Gastrocnemius medialis (tissue), 4 donors: ENCODE results near the gene LRIG1. TPM values are rescaled to one million over a fixed set of nuclear protein-coding genes. Genes with fewer than 3 reads are reported as not detected.

ENCODE experiments used
- ATAC-seq, 2 donors: fragments of 150-250 bp; one replicate each; pipeline ENCODE4 v1.9.1; 2016
- DNase-seq, 2 donors: peaks; one replicate each; pipeline ENCODE4 v3.0.0-alpha.2; 2019
- H3K27ac ChIP-seq, 4 donors: fragments of 200-600 bp; sonication (generic); 1 replicate in 1 of 4; 2 replicates in 3 of 4; pipeline ENCODE4 v1.5.1; 2016 to 2018; ENCODE audit warnings: mild to moderate bottlenecking in 2 of 4, moderate library complexity in 1 of 4
- H3K27me3 ChIP-seq, 3 donors: fragments of 200-600 bp; sonication (generic) in 2 of 3; 1 replicate in 1 of 3; 2 replicates in 2 of 3; pipeline versions ENCODE4 v1.5.1 to v1.6.0; 2016 to 2019; ENCODE audit warnings: mild to moderate bottlenecking in 1 of 3, moderate library complexity in 1 of 3
- H3K36me3 ChIP-seq, 2 donors: fragments of 200-600 bp; sonication (generic) in 1 of 2; one replicate each; pipeline ENCODE4 v1.5.1; 2017 to 2018
- H3K4me1 ChIP-seq, 2 donors: fragments of 200-600 bp; sonication (generic) in 1 of 2; one replicate each; pipeline ENCODE4 v1.5.1; 2016 to 2017; ENCODE audit warnings: mild to moderate bottlenecking in 2 of 2
- H3K4me3 ChIP-seq, 4 donors: fragments of 200-600 bp; sonication (generic) in 3 of 4; 1 replicate in 1 of 4; 2 replicates in 3 of 4; pipeline ENCODE4 v1.5.1; 2016 to 2019; ENCODE audit warnings: mild to moderate bottlenecking in 2 of 4
- H3K9me3 ChIP-seq, 3 donors: fragments of 200-600 bp; sonication (generic) in 2 of 3; 1 replicate in 1 of 3; 2 replicates in 2 of 3; pipeline ENCODE4 v1.5.1; 2016 to 2019
- POLR2A ChIP-seq, 2 donors: fragments of 450-650 bp; IDR thresholded peaks; one replicate each; pipeline ENCODE4 v1.6.1; 2017; ENCODE audit warnings: antibody characterized with exemption in 2 of 2, mild to moderate bottlenecking in 2 of 2, moderate library complexity in 2 of 2
- in situ Hi-C, 4 donors: fragments of 200-750 bp; cut with MboI; loops; one replicate each; pipeline versions ENCODE4 v1.15.0 to v1.8.0; 2017; ENCODE audit warnings: low sequenced_read_pairs in 4 of 4
- intact Hi-C: fragments of 100-400 bp; cut with DNase I; formaldehyde crosslinking; loops from one replicate; pipeline ENCODE4 v1.15.1; 2023; ENCODE audit warnings: low total_unique reads
- total RNA-seq, 4 donors: library from RNA; depleted of rRNA; stranded (reverse); fragments of >200 nt; gene quantifications; one replicate each; pipeline versions ENCODE4 v1.1.0 to v1.2.3, GENCODE V29; 2016
- TF ChIP-seq, protein P1 (sequence below), 5 experiments: fragments of 450-650 bp in 3 of 5; fragments of 200-600 bp in 2 of 5; sonication (generic) in 2 of 5; IDR thresholded peaks in 4 of 5; conservative IDR thresholded peaks in 1 of 5; 1 replicate in 4 of 5; 2 replicates in 1 of 5; pipeline ENCODE4 v1.5.1; 2016 to 2019; ENCODE audit warnings: antibody characterized with exemption in 5 of 5, mild to moderate bottlenecking in 3 of 5, moderate library complexity in 3 of 5

The LRIG1 gene
- total RNA-seq, 4 donors from 2014 or later: 45.3 to 103 (median 58.6) TPM

DNA sequence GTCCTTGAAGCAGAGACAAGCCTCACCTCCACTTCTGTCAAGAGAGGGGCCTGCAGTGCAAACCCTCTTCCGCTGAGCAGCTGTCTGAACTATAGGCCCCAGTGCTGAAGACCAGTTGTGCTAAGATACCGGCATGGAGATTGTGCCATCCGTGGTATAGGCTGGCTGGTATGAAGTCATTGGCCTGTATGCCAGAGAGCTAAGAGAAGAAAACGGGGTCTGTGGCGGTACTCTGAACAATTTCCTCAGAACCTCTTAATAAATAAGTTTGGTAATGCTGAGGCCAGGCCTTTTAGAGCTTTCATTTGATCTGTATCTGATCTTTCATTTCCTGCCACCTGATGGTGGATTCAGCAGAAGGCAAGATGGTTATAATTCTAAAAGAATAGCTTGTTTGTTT is 123.0 kb downstream of the LRIG1 start:
- Histone ChIP-seq H3K4me3 (no peak overlapping the region), H3K4me1 (peaks cover 8 to 12% of the 10 kb centered on the region in 2 donors), H3K36me3 (peaks cover 2 to 51% of the 10 kb centered on the region in 2 donors), H3K9me3 (no peaks in the 10 kb centered on the region), H3K27me3 (no peaks in the 10 kb centered on the region), H3K27ac (no peak overlapping the region)
- no peak for ATAC-seq
- no peak for DNase-seq
- TF ChIP-seq, protein P1, sequence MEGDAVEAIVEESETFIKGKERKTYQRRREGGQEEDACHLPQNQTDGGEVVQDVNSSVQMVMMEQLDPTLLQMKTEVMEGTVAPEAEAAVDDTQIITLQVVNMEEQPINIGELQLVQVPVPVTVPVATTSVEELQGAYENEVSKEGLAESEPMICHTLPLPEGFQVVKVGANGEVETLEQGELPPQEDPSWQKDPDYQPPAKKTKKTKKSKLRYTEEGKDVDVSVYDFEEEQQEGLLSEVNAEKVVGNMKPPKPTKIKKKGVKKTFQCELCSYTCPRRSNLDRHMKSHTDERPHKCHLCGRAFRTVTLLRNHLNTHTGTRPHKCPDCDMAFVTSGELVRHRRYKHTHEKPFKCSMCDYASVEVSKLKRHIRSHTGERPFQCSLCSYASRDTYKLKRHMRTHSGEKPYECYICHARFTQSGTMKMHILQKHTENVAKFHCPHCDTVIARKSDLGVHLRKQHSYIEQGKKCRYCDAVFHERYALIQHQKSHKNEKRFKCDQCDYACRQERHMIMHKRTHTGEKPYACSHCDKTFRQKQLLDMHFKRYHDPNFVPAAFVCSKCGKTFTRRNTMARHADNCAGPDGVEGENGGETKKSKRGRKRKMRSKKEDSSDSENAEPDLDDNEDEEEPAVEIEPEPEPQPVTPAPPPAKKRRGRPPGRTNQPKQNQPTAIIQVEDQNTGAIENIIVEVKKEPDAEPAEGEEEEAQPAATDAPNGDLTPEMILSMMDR (IDR thresholded peaks at IDR 0.05 in 4 of 5, conservative IDR thresholded peaks at IDR 0.05 in 1 of 5): no peak
- in situ Hi-C loops (loop anchor here in 1 of 4 donors (10.0 kb wide), 1 partner anchor 103 kb away; no protein-coding TSS in a partner anchor), intact Hi-C loops (no loop called here)

DNA sequence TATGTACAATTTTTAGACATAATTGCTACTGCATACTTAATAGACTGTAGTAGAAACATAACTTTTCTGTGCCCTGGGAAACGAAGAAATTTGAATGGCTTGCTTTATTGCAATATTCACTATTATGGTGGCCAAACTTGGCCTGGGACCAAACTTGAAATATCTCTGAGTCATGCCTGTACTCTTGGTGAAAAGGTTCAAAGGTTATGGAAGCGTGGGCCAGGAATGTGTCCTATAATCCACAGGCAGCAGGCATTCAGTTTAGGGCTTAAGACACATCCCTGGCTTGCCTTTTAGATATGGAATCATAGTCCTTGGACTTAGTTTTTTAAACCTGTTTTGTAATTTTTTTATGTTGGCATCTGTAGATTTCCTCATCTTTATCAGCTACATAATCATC is 124.3 kb downstream of the LRIG1 start:
- DNase-seq (no peak), ATAC-seq (peak; percentile 35 to 67)
- H3K4me3 ChIP-seq: no peak overlapping the region
- no peaks in the 10 kb centered on the region for H3K9me3 ChIP-seq
- peak overlapping the region in 1 of 4 donors; percentile 38 for H3K27ac ChIP-seq
- peaks cover under 1 to 39% of the 10 kb centered on the region in 2 donors for H3K36me3 ChIP-seq
- in situ Hi-C loops (loop anchor here in 1 of 4 donors (10.0 kb wide), 1 partner anchor 102 kb away; no protein-coding TSS in a partner anchor), intact Hi-C loops (no loop called here)
- no peaks in the 10 kb centered on the region for H3K27me3 ChIP-seq
- peaks cover 8 to 10% of the 10 kb centered on the region in 2 donors for H3K4me1 ChIP-seq
- TF ChIP-seq POLR2A (IDR thresholded peaks at IDR 0.05): no peak
- TF ChIP-seq, protein P1 (IDR thresholded peaks at IDR 0.05 in 4 of 5, conservative IDR thresholded peaks at IDR 0.05 in 1 of 5): no peak

DNA sequence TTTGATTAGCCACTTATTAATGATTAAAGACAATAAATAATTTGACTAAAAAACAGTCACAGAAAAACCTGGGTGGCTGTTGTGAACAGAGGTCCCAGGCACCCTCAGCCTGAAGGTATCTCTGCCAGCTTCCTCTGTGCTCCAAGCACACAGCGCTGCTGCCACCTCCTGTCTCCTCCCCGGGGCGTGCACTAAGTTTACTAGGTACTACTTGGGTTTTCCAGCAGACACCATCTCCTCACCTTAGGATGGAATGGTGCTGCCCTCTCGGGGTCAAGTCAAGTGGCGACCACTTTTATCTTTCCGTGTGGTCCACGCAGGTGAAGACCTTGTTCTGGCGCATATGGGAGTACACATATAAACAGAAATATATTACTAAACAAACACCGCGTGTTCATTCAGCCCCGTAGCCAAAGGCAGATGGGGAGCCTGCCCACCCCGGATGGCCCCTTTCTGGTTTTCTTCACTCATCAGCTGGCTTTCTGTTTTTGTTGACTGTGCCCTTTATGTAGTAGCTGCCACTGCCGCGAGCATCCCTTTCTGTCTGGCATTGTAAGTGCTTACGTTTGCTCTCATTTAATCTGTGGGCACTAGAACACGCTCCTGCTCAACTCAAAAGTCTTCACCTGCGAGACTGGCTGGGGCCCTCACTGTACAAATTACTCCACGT is 128.0 kb downstream of the LRIG1 start:
- Histone ChIP-seq H3K4me1 (peaks cover 15 to 17% of the 10 kb centered on the region in 2 donors), H3K4me3 (no peak overlapping the region), H3K27me3 (no peaks in the 10 kb centered on the region), H3K9me3 (no peaks in the 10 kb centered on the region), H3K27ac (no peak overlapping the region), H3K36me3 (peaks cover 0 to 1% of the 10 kb centered on the region in 2 donors)
- intact Hi-C loops (loop anchor here (5.0 kb wide), 1 partner anchor 96 kb away; no protein-coding TSS in a partner anchor), in situ Hi-C loops (loop anchor here in 1 of 4 donors (10.0 kb wide), 1 partner anchor 98 kb away; no protein-coding TSS in a partner anchor)
- TF ChIP-seq, protein P1 (IDR thresholded peaks at IDR 0.05 in 4 of 5, conservative IDR thresholded peaks at IDR 0.05 in 1 of 5): no peak
- no peak for TF ChIP-seq POLR2A (IDR thresholded peaks at IDR 0.05)
- ATAC-seq (no peak), DNase-seq (no peak)

DNA sequence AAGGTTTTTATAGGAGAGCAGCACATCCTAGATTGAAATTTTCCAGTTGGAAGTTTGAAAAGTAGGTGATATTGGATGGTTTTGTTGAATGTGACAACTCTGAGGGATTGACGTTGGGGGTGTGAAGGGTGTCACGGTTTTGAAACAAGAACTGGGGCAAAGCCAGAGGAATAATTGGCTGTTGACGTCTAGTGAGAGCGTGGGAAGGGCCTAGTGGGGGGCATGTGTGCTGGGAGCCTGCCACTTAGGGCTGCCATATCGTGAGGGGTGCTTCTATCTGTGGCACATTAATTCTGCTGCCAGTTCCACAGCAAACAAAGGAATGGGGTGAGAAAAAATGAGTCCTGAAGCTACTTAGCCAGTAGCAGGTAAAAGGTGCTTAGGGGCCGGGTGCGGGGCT is 129.4 kb downstream of the LRIG1 start:
- no peaks in the 10 kb centered on the region for H3K27me3 ChIP-seq
- H3K4me1 ChIP-seq: peaks cover 9 to 13% of the 10 kb centered on the region in 2 donors
- TF ChIP-seq POLR2A (IDR thresholded peaks at IDR 0.05): no peak
- TF ChIP-seq, protein P1 (IDR thresholded peaks at IDR 0.05 in 4 of 5, conservative IDR thresholded peaks at IDR 0.05 in 1 of 5): no peak
- H3K4me3 ChIP-seq: no peak overlapping the region
- H3K36me3 ChIP-seq: no peaks in the 10 kb centered on the region
- DNase-seq (no peak), ATAC-seq (no peak)
- intact Hi-C loops (loop anchor here (5.0 kb wide), 1 partner anchor 94 kb away; no protein-coding TSS in a partner anchor), in situ Hi-C loops (loop anchor here in 1 of 4 donors (10.0 kb wide), 1 partner anchor 97 kb away; no protein-coding TSS in a partner anchor)
- no peaks in the 10 kb centered on the region for H3K9me3 ChIP-seq
- H3K27ac ChIP-seq: no peak overlapping the region
